HCT116 (cell line): ENCODE data around the gene POLE.

Source experiments
- CTCF ChIP-seq, 3 experiments: fragments of 200-600 bp in 1 of 3; sonication (generic) in 1 of 3; IDR thresholded peaks in 2 of 3; conservative IDR thresholded peaks in 1 of 3; 2 replicates each; pipeline ENCODE4 v1.5.1; 2012 to 2017; ENCODE audit warnings: low read depth in 2 of 3, low read length in 2 of 3, antibody characterized with exemption in 1 of 3, borderline replicate concordance in 1 of 3, control low read depth in 1 of 3, mild to moderate bottlenecking in 1 of 3, mixed read lengths in 1 of 3, mixed run types in 1 of 3, moderate library complexity in 1 of 3; ENCODE audit not compliant: insufficient read depth in 1 of 3
- EGR1 ChIP-seq: IDR thresholded peaks from 2 replicates; pipeline ENCODE4 v1.6.1; 2012; ENCODE audit warnings: low read depth
- EZH2 ChIP-seq: fragments of 200-600 bp; sonication (generic); IDR thresholded peaks from 2 replicates; pipeline ENCODE4 v1.6.1; 2017; ENCODE audit warnings: antibody characterized with exemption, mixed run types
- EZH2phosphoT487 ChIP-seq: fragments of 200-600 bp; IDR thresholded peaks from 2 replicates; pipeline ENCODE4 v1.6.1; 2018; ENCODE audit warnings: antibody characterized with exemption, borderline replicate concordance
- MAX ChIP-seq: IDR thresholded peaks from 2 replicates; pipeline ENCODE4 v1.6.1; 2012
- POLR2A ChIP-seq: IDR thresholded peaks from 2 replicates; pipeline ENCODE4 v1.7.0; 2011; ENCODE audit warnings: borderline replicate concordance; ENCODE audit not compliant: insufficient read depth, insufficient read length; ENCODE audit errors: extremely low read depth
- TCF7L2 ChIP-seq: IDR thresholded peaks from 2 replicates; pipeline ENCODE4 v1.7.0; 2011; ENCODE audit warnings: borderline replicate concordance, inconsistent platforms; ENCODE audit not compliant: insufficient read depth, insufficient read length; ENCODE audit errors: extremely low read depth
- ZNF274 ChIP-seq: fragments of 200-500 bp; sonication (Bioruptor generic); IDR thresholded peaks from 2 replicates; pipeline ENCODE4 v1.6.1; 2014; ENCODE audit warnings: mild to moderate bottlenecking, low read depth, low read length, inconsistent platforms
- TF ChIP-seq, protein P1 (sequence below): IDR thresholded peaks from 2 replicates; pipeline ENCODE4 v1.6.1; 2011; ENCODE audit warnings: mild to moderate bottlenecking, low read length, moderate library complexity; ENCODE audit not compliant: insufficient replicate concordance; ENCODE audit errors: extremely low read depth

GRCh38 chr12:132687211-132688164 is at the start of gene POLE, which contains the start of gene PXMP2:
- TF ChIP-seq EZH2 (no peak), CTCF (IDR thresholded peaks at IDR 0.05 in 2 of 3, conservative IDR thresholded peaks at IDR 0.05 in 1 of 3; ENCODE audit: borderline replicate concordance in 1 of 3, insufficient read depth in 1 of 3, low read depth in 2 of 3, low read length in 2 of 3) (no peak), EZH2phosphoT487 (no peak), EGR1 (peak; percentile 87), POLR2A (peak; percentile 67), TCF7L2 (no peak), ZNF274 (no peak), MAX (peak; percentile 58)
- TF ChIP-seq, protein P1, sequence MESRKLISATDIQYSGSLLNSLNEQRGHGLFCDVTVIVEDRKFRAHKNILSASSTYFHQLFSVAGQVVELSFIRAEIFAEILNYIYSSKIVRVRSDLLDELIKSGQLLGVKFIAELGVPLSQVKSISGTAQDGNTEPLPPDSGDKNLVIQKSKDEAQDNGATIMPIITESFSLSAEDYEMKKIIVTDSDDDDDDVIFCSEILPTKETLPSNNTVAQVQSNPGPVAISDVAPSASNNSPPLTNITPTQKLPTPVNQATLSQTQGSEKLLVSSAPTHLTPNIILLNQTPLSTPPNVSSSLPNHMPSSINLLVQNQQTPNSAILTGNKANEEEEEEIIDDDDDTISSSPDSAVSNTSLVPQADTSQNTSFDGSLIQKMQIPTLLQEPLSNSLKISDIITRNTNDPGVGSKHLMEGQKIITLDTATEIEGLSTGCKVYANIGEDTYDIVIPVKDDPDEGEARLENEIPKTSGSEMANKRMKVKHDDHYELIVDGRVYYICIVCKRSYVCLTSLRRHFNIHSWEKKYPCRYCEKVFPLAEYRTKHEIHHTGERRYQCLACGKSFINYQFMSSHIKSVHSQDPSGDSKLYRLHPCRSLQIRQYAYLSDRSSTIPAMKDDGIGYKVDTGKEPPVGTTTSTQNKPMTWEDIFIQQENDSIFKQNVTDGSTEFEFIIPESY, result peak; percentile 97
